ENCODE data around the gene TMEM151B. TPM values are rescaled to one million over a fixed set of nuclear protein-coding genes. Genes with fewer than 3 reads are reported as not detected.

Gene TMEM151B
- total and polyA plus RNA-seq, 2 of the 13 experiments (the other 11 are each of a cell fraction or from before 2014, with no cell fraction given) = not detected

- TF ChIP-seq ZNF142 (CRISPR knock-in tag; IDR thresholded peaks at IDR 0.05) = no peak
- no peak for TF ChIP-seq GPBP1L1 (CRISPR knock-in tag; IDR thresholded peaks at IDR 0.05)
- TF ChIP-seq ZNF574 (CRISPR knock-in tag; IDR thresholded peaks at IDR 0.05) = no peak
- no peak for TF ChIP-seq ZFAT (CRISPR knock-in tag; conservative IDR thresholded peaks at IDR 0.05)
- no peak for TF ChIP-seq CHD2 (IDR thresholded peaks at IDR 0.05; ENCODE audit: low read depth, low read length)
- TF ChIP-seq ZNF740 (CRISPR knock-in tag; IDR thresholded peaks at IDR 0.05) = no peak
- no peak for TF ChIP-seq RERE (CRISPR knock-in tag; IDR thresholded peaks at IDR 0.05; ENCODE audit: low read depth)
- no peak for TF ChIP-seq MXD3 (CRISPR knock-in tag; IDR thresholded peaks at IDR 0.05)
- no peak for TF ChIP-seq MTF2 (CRISPR knock-in tag; IDR thresholded peaks at IDR 0.05; ENCODE audit: borderline replicate concordance)
- TF ChIP-seq GABPA (IDR thresholded peaks at IDR 0.05; ENCODE audit: low read depth, low read length) = no peak
- no peak for TF ChIP-seq GABPA (CRISPR knock-in tag; IDR thresholded peaks at IDR 0.05; ENCODE audit: low read depth)
Measured at GRCh38 chr6:44251576-44252524, 18.4 kb upstream of the TMEM151B start (continued).

Measured in HepG2 (cell line).